ENCODE data around the gene PDZD2.

Gene PDZD2

GRCh38 chr5:32143617-32144377 is 504.9 kb downstream of the PDZD2 start:
- Histone ChIP-seq H3K27me3 (ENCODE audit: control insufficient read depth, insufficient read depth, low read length, poor library complexity, severe bottlenecking) (no peaks in the 10 kb centered on the region), H3K4me3 (ENCODE audit: insufficient read depth, low read depth, low read length) (no peak overlapping the region), H3K36me3 (ENCODE audit: control insufficient read depth, insufficient read depth, low read length) (no peaks in the 10 kb centered on the region), H3K4me1 (ENCODE audit: control insufficient read depth, insufficient read depth, low read length) (no peaks in the 10 kb centered on the region), H3K9me3 (ENCODE audit: control insufficient read depth, low read length) (no peaks in the 10 kb centered on the region), H3K27ac (ENCODE audit: insufficient read depth, low read depth, low read length, poor library complexity, severe bottlenecking) (no peak overlapping the region)
- 97 to 98% methylated on average over 5 to 6 of the region's 6 CpGs for WGBS, 2 experiments

DNA sequence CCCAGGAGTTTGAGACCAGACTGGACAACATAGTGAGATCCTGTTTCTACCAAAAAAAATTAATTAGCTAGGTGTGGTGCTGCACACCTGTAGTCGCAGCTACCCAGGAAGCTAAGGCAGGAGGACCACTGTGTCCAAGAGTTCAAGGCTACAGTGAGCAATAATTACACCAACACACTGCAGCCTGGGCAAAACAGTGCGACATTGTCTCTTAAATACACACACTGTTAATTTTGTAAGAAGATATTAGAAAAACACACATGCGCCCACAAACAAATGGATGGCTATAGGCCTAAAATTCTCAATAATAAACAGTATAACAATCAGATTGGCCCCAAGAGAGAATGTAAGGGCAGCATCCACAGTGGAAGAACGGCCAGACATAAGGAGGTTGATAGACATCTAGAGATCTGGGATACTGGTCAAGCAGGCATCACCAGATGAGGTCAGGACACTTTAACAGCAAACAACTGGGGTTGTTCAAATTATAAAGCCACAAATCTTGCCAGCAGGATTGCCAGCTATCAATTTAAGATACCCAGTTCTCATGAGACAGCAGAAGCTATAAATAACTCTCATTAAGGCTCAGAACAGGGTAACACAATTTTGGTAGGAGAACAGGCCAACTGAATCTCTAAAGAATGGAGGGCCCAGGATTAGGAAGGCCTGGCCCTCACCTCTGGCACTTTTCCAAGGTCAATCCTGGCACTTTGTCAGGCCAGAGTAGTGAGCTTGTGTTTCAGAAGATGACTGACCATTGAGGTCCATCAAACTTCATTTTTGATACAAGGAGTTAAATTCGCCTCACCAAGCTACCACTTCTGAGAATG is 505.7 kb downstream of the PDZD2 start:
- Histone ChIP-seq H3K36me3 (ENCODE audit: control insufficient read depth, insufficient read depth, low read length) (no peaks in the 10 kb centered on the region), H3K4me1 (ENCODE audit: control insufficient read depth, insufficient read depth, low read length) (no peaks in the 10 kb centered on the region), H3K4me3 (ENCODE audit: insufficient read depth, low read depth, low read length) (no peak overlapping the region), H3K27me3 (ENCODE audit: control insufficient read depth, insufficient read depth, low read length, poor library complexity, severe bottlenecking) (no peaks in the 10 kb centered on the region), H3K27ac (ENCODE audit: insufficient read depth, low read depth, low read length, poor library complexity, severe bottlenecking) (no peak overlapping the region), H3K9me3 (ENCODE audit: control insufficient read depth, low read length) (no peaks in the 10 kb centered on the region)
- WGBS, 2 experiments, result 95 to 97% methylated on average over 4 to 5 of the region's 5 CpGs

DNA sequence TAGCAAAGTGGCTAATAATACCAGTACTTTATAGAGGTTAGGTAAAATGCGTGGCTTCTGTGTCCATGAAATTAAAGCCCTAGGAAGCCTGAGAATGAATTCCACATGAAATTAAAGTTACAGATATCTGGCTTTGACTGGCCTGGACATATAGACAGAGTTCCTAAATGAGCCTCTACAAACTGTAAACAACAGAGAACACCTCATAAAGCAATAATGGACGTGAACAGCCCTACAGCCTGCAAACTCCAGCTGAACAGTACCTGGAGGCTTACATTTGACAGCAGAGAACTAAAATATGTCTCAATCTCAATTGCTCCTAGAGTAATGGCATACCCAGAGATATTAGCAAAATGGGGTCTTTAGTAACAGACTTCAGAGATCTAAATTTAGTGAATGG is 506.4 kb downstream of the PDZD2 start:
- H3K36me3 ChIP-seq (ENCODE audit: control insufficient read depth, insufficient read depth, low read length), result no peaks in the 10 kb centered on the region
- WGBS, 2 experiments, result 92 to 100% methylated on average over 2 of the region's 2 CpGs

DNA sequence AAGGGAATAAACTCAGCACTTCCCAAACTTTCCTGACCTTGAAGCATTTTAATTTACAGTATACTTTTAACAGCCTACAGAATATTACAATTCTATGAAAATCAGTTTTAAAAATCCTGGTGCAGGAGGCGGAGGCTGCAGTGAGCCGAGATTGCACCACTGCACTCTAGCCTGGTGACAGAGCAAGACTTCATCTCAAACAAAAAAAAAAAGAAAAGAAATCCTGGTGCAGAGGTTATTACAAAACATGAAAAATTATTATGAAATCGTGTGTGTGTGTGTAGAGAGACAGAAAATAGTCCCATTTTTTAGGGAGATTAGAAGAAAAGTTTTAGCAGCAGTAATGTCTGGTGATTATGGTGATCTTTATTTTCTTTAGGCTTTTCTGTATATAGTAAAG is 508.3 kb downstream of the PDZD2 start:
- Histone ChIP-seq H3K4me1 (ENCODE audit: control insufficient read depth, insufficient read depth, low read length) (no peaks in the 10 kb centered on the region), H3K27me3 (ENCODE audit: control insufficient read depth, insufficient read depth, low read length, poor library complexity, severe bottlenecking) (no peaks in the 10 kb centered on the region), H3K27ac (ENCODE audit: insufficient read depth, low read depth, low read length, poor library complexity, severe bottlenecking) (no peak overlapping the region), H3K9me3 (ENCODE audit: control insufficient read depth, low read length) (no peaks in the 10 kb centered on the region), H3K36me3 (ENCODE audit: control insufficient read depth, insufficient read depth, low read length) (no peaks in the 10 kb centered on the region), H3K4me3 (ENCODE audit: insufficient read depth, low read depth, low read length) (no peak overlapping the region)
- 89 to 94% methylated on average over 3 of the region's 3 CpGs for WGBS, 2 experiments

More for the DNA sequence above, 506.4 kb downstream of the PDZD2 start:
- Histone ChIP-seq H3K27ac (ENCODE audit: insufficient read depth, low read depth, low read length, poor library complexity, severe bottlenecking) (no peak overlapping the region), H3K9me3 (ENCODE audit: control insufficient read depth, low read length) (no peaks in the 10 kb centered on the region), H3K4me3 (ENCODE audit: insufficient read depth, low read depth, low read length) (no peak overlapping the region), H3K27me3 (ENCODE audit: control insufficient read depth, insufficient read depth, low read length, poor library complexity, severe bottlenecking) (no peaks in the 10 kb centered on the region), H3K4me1 (ENCODE audit: control insufficient read depth, insufficient read depth, low read length) (no peaks in the 10 kb centered on the region)

GRCh38 chr5:32147959-32148358 is 509.0 kb downstream of the PDZD2 start:
- Histone ChIP-seq H3K27ac (ENCODE audit: insufficient read depth, low read depth, low read length, poor library complexity, severe bottlenecking) (no peak overlapping the region), H3K9me3 (ENCODE audit: control insufficient read depth, low read length) (no peaks in the 10 kb centered on the region), H3K36me3 (ENCODE audit: control insufficient read depth, insufficient read depth, low read length) (no peaks in the 10 kb centered on the region), H3K4me1 (ENCODE audit: control insufficient read depth, insufficient read depth, low read length) (no peaks in the 10 kb centered on the region), H3K4me3 (ENCODE audit: insufficient read depth, low read depth, low read length) (no peak overlapping the region), H3K27me3 (ENCODE audit: control insufficient read depth, insufficient read depth, low read length, poor library complexity, severe bottlenecking) (no peaks in the 10 kb centered on the region)
- WGBS, 2 experiments, result 97 to 100% methylated on average over 2 to 3 of the region's 4 CpGs

- no peaks in the 10 kb centered on the region for H3K27me3 ChIP-seq (ENCODE audit: control insufficient read depth, insufficient read depth, low read length, poor library complexity, severe bottlenecking)
- WGBS, 2 experiments, result 92 to 100% methylated on average over 1 of the region's 1 CpG
- H3K4me1 ChIP-seq (ENCODE audit: control insufficient read depth, insufficient read depth, low read length), result no peaks in the 10 kb centered on the region
- H3K4me3 ChIP-seq (ENCODE audit: insufficient read depth, low read depth, low read length), result no peak overlapping the region
- H3K36me3 ChIP-seq (ENCODE audit: control insufficient read depth, insufficient read depth, low read length), result no peaks in the 10 kb centered on the region
- no peaks in the 10 kb centered on the region for H3K9me3 ChIP-seq (ENCODE audit: control insufficient read depth, low read length)
- H3K27ac ChIP-seq (ENCODE audit: insufficient read depth, low read depth, low read length, poor library complexity, severe bottlenecking), result no peak overlapping the region
These were observed 511.4 kb downstream of the PDZD2 start for GRCh38 chr5:32150366-32150765.

- 95% methylated on average over 5 to 6 of the region's 6 CpGs for WGBS, 2 experiments
- Histone ChIP-seq H3K27me3 (ENCODE audit: control insufficient read depth, insufficient read depth, low read length, poor library complexity, severe bottlenecking) (no peaks in the 10 kb centered on the region), H3K9me3 (ENCODE audit: control insufficient read depth, low read length) (no peaks in the 10 kb centered on the region), H3K27ac (ENCODE audit: insufficient read depth, low read depth, low read length, poor library complexity, severe bottlenecking) (no peak overlapping the region), H3K4me3 (ENCODE audit: insufficient read depth, low read depth, low read length) (no peak overlapping the region), H3K4me1 (ENCODE audit: control insufficient read depth, insufficient read depth, low read length) (no peaks in the 10 kb centered on the region), H3K36me3 (ENCODE audit: control insufficient read depth, insufficient read depth, low read length) (no peaks in the 10 kb centered on the region)
These were observed 512.3 kb downstream of the PDZD2 start for GRCh38 chr5:32151198-32151597.

GRCh38 chr5:32153723-32154122 is 514.8 kb downstream of the PDZD2 start:
- no peak overlapping the region for H3K4me3 ChIP-seq (ENCODE audit: insufficient read depth, low read depth, low read length)
- H3K27ac ChIP-seq (ENCODE audit: insufficient read depth, low read depth, low read length, poor library complexity, severe bottlenecking), result no peak overlapping the region
- H3K9me3 ChIP-seq (ENCODE audit: control insufficient read depth, low read length), result no peaks in the 10 kb centered on the region

DNA sequence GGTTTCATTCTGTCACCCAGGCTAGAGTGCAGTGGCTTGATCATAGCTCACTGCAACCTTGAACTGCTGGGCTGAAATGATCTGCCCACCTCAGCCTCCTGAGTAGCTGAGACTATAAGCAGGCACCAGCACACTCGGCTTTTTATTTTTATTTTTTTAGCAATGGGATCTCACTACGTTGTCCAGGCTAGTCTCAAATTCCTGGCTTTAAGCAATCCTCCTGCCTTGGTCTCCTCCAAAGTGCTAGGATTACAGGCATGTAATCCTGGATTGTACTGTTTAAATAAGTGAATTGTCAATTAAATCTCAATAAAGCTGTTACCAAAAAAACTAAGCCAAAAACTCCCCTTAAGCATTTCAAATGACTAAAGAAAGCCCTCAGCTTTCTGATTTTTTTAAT is 516.3 kb downstream of the PDZD2 start:
- H3K4me3 ChIP-seq (ENCODE audit: insufficient read depth, low read depth, low read length), result no peak overlapping the region
- 89 to 94% methylated on average over 2 of the region's 2 CpGs for WGBS, 2 experiments
- no peaks in the 10 kb centered on the region for H3K9me3 ChIP-seq (ENCODE audit: control insufficient read depth, low read length)
- no peaks in the 10 kb centered on the region for H3K36me3 ChIP-seq (ENCODE audit: control insufficient read depth, insufficient read depth, low read length)
- H3K4me1 ChIP-seq (ENCODE audit: control insufficient read depth, insufficient read depth, low read length), result no peaks in the 10 kb centered on the region
- H3K27ac ChIP-seq (ENCODE audit: insufficient read depth, low read depth, low read length, poor library complexity, severe bottlenecking), result no peak overlapping the region
- no peaks in the 10 kb centered on the region for H3K27me3 ChIP-seq (ENCODE audit: control insufficient read depth, insufficient read depth, low read length, poor library complexity, severe bottlenecking)

More at GRCh38 chr5:32153723-32154122, 514.8 kb downstream of the PDZD2 start:
- 88 to 98% methylated on average over 3 of the region's 3 CpGs for WGBS, 2 experiments
- Histone ChIP-seq H3K27me3 (ENCODE audit: control insufficient read depth, insufficient read depth, low read length, poor library complexity, severe bottlenecking) (no peaks in the 10 kb centered on the region), H3K36me3 (ENCODE audit: control insufficient read depth, insufficient read depth, low read length) (no peaks in the 10 kb centered on the region), H3K4me1 (ENCODE audit: control insufficient read depth, insufficient read depth, low read length) (no peaks in the 10 kb centered on the region)

- no peak overlapping the region for H3K4me3 ChIP-seq (ENCODE audit: insufficient read depth, low read depth, low read length)
- 81 to 85% methylated on average over 8 to 9 of the region's 9 CpGs for WGBS, 2 experiments
- H3K36me3 ChIP-seq (ENCODE audit: control insufficient read depth, insufficient read depth, low read length), result no peaks in the 10 kb centered on the region
- no peaks in the 10 kb centered on the region for H3K9me3 ChIP-seq (ENCODE audit: control insufficient read depth, low read length)
- no peaks in the 10 kb centered on the region for H3K4me1 ChIP-seq (ENCODE audit: control insufficient read depth, insufficient read depth, low read length)
- no peak overlapping the region for H3K27ac ChIP-seq (ENCODE audit: insufficient read depth, low read depth, low read length, poor library complexity, severe bottlenecking)
- H3K27me3 ChIP-seq (ENCODE audit: control insufficient read depth, insufficient read depth, low read length, poor library complexity, severe bottlenecking), result no peaks in the 10 kb centered on the region
These were observed 517.7 kb downstream of the PDZD2 start for GRCh38 chr5:32156635-32157034.
